CD4-positive, alpha-beta T cell treated with Interleukin-17A for 1 hour (primary cell): ENCODE measurements around the gene GDNF.

Source experiments
- DNase-seq: peaks from one replicate; pipeline ENCODE4 v3.0.0-alpha.2; 2020

GDNF gene

GRCh38 chr5:37777432-37778130 is 62.3 kb downstream of the GDNF start:
- no peak for DNase-seq

- no peak for DNase-seq
Measured at GRCh38 chr5:37776826-37777225, 63.0 kb downstream of the GDNF start.

- DNase-seq = no peak
Measured at GRCh38 chr5:37774912-37775483, 64.8 kb downstream of the GDNF start.

GRCh38 chr5:37773809-37774208 is 66.0 kb downstream of the GDNF start:
- DNase-seq = no peak

GRCh38 chr5:37772255-37772654 is 67.6 kb downstream of the GDNF start:
- no peak for DNase-seq

GRCh38 chr5:37771731-37772130 is 68.1 kb downstream of the GDNF start:
- DNase-seq = no peak

- no peak for DNase-seq
Measured at GRCh38 chr5:37771203-37771611, 68.6 kb downstream of the GDNF start.

GRCh38 chr5:37770786-37771185 is 69.1 kb downstream of the GDNF start:
- no peak for DNase-seq

GRCh38 chr5:37769840-37770239 is 70.0 kb downstream of the GDNF start:
- no peak for DNase-seq

GRCh38 chr5:37769108-37769507 is 70.7 kb downstream of the GDNF start:
- no peak for DNase-seq

- no peak for DNase-seq
Measured at GRCh38 chr5:37768371-37768770, 71.5 kb downstream of the GDNF start.

GRCh38 chr5:37767961-37768360 is 71.9 kb downstream of the GDNF start:
- DNase-seq = no peak

- no peak for DNase-seq
Measured at GRCh38 chr5:37767251-37767650, 72.6 kb downstream of the GDNF start.
